B cell (primary cell): ENCODE results near the gene FABP3.

ENCODE experiments used
- EZH2 ChIP-seq: IDR thresholded peaks from 2 replicates; pipeline ENCODE4 v1.6.1; 2012; ENCODE audit warnings: borderline replicate concordance, low read depth, mild to moderate bottlenecking, moderate library complexity, low read length; ENCODE audit not compliant: insufficient read depth, poor library complexity, severe bottlenecking
- TF ChIP-seq, protein P1 (sequence below): fragments of 200-600 bp; IDR thresholded peaks from one replicate; pipeline ENCODE4 v1.8.0; 2022; ENCODE audit warnings: antibody characterized with exemption, mild to moderate bottlenecking

DNA sequence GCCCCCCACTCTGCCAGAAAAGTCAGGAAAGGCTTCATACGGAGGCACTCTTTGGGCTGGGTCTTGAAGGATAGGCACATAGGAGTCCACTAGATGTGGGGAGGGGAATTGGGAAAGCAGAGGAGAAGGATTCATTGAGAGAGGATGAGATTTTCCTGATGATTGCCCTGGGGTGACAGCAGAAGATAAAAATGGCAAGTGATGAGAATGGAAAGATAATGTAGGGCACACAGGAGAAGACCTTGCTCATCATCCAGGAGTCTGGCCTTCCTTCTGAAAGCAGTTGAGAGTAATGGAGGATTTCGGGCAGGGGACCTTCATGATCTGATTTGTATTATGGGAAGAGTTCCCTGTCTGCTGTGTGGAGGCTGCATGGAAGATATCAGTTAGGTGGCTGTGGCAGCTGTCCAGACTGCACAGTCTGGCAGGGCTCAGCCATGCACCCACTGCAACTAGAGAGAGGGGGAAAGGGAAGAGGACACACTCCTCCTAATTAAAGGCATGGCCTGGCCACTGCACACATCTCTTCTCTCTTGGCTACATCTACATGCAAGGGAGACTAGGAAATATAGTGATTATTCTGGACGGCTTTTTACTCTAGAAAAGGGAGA, 9.6 kb upstream of the FABP3 start:
- TF ChIP-seq, protein P1, sequence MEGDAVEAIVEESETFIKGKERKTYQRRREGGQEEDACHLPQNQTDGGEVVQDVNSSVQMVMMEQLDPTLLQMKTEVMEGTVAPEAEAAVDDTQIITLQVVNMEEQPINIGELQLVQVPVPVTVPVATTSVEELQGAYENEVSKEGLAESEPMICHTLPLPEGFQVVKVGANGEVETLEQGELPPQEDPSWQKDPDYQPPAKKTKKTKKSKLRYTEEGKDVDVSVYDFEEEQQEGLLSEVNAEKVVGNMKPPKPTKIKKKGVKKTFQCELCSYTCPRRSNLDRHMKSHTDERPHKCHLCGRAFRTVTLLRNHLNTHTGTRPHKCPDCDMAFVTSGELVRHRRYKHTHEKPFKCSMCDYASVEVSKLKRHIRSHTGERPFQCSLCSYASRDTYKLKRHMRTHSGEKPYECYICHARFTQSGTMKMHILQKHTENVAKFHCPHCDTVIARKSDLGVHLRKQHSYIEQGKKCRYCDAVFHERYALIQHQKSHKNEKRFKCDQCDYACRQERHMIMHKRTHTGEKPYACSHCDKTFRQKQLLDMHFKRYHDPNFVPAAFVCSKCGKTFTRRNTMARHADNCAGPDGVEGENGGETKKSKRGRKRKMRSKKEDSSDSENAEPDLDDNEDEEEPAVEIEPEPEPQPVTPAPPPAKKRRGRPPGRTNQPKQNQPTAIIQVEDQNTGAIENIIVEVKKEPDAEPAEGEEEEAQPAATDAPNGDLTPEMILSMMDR = no peak
- TF ChIP-seq EZH2 = no peak
